Measurements from ENCODE around the gene F9. TPM values are rescaled to one million over a fixed set of nuclear protein-coding genes. Genes with fewer than 3 reads are reported as not detected.

The F9 gene
- total and polyA plus RNA-seq, 11 donors = not detected

DNA sequence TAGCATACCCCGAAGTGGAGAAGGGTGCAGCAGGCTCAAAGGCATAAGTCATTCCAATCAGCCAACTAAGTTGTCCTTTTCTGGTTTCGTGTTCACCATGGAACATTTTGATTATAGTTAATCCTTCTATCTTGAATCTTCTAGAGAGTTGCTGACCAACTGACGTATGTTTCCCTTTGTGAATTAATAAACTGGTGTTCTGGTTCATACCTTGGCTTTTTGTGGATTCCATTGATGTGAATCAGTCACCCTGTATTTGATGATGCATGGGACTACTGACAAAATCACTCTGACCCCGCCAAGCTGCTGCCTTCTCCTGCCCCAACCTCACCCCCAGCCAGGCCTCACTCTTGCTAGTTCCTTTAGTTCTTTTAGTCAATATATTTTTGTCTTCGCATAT is 32.7 kb downstream of the F9 start:
- H3K9me3 ChIP-seq = no peaks in the 10 kb centered on the region
- no peak overlapping the region for H3K4me3 ChIP-seq
- H3K27me3 ChIP-seq = peaks cover 0 to 21% (median 0%) of the 10 kb centered on the region in 9 donors
- no peak for DNase-seq
- no peaks in the 10 kb centered on the region for H3K4me1 ChIP-seq
- H3K36me3 ChIP-seq = no peaks in the 10 kb centered on the region
- ATAC-seq = no peak
- intact Hi-C loops (cut with DNase I) = loop anchor here in 3 of 10 donors (5.0 to 10.0 kb wide), 3 partner anchors 438 to 791 kb away; no protein-coding TSS in a partner anchor
- no peak for TF ChIP-seq POLR2A (IDR thresholded peaks at IDR 0.05)
- no peak for TF ChIP-seq CTCF (IDR thresholded peaks at IDR 0.05)
- no peak overlapping the region for H3K27ac ChIP-seq
- 69 to 91% (median 83%) methylated on average over 5 of the region's 5 CpGs for WGBS, 4 donors

DNA sequence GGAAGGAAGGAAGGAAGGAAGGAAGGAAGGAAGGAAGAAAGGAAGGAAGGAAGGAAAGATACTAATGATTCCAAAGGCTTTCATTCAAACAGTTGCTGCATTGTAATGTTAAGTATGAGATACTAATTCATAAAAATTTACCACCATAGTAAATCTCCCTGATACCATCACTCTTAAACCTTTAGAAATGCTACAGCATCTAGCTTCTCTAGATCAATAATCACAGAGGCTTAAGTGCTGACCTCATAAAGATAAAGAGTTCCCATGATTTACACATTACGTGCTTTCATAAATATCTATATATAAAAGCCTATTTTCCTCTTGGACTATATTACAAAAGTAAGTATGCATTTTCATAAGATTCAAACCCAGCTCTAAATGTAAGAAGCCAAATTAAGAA is 36.4 kb downstream of the F9 start:
- ATAC-seq = no peak
- 61 to 89% (median 84%) methylated on average over 1 of the region's 1 CpG for WGBS, 4 donors
- intact Hi-C loops (cut with DNase I) = loop anchor here in 2 of 10 donors (10.0 kb wide), 1 partner anchor 442 kb away; no protein-coding TSS in a partner anchor

GRCh38 chrX:139581068-139581467 is 50.5 kb downstream of the F9 start:
- ATAC-seq (no peak), DNase-seq (no peak)
- 47 to 69% (median 52%) methylated on average over 4 of the region's 4 CpGs for WGBS, 4 donors
- Histone ChIP-seq H3K4me1 (no peaks in the 10 kb centered on the region), H3K4me3 (no peak overlapping the region), H3K9me3 (no peaks in the 10 kb centered on the region), H3K27me3 (no peaks in the 10 kb centered on the region), H3K27ac (no peak overlapping the region), H3K36me3 (no peaks in the 10 kb centered on the region)
- intact Hi-C loops (cut with DNase I) = no loop called here
- TF ChIP-seq POLR2A (IDR thresholded peaks at IDR 0.05) = no peak
- no peak for TF ChIP-seq CTCF (IDR thresholded peaks at IDR 0.05)

More for the DNA sequence above, 36.4 kb downstream of the F9 start:
- Histone ChIP-seq H3K27ac (no peak overlapping the region), H3K27me3 (peaks cover 0 to 8% (median 0%) of the 10 kb centered on the region in 9 donors), H3K4me3 (no peak overlapping the region), H3K4me1 (no peaks in the 10 kb centered on the region), H3K36me3 (no peaks in the 10 kb centered on the region), H3K9me3 (no peaks in the 10 kb centered on the region)
- DNase-seq = no peak
- TF ChIP-seq CTCF (IDR thresholded peaks at IDR 0.05) (no peak), POLR2A (IDR thresholded peaks at IDR 0.05) (no peak)

DNA sequence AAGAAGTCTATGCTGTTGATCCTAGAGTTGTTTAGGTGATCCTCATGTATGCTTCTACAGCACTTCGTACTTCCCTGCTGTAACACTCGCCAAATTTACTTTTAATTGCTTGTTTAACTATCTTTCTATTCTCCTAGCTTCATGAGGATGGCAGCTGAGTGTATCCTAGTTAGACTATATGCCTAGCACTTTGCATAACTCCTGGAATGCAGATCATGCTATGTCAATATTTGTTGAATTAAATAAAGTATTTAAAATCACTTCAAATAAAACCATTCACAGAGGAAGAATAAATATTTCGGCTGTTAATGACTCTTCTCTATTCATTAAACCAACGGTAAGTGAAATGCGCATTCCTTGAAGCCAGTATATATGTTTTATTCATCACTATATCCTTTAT is 55.1 kb downstream of the F9 start:
- intact Hi-C loops (cut with DNase I) = no loop called here
- Histone ChIP-seq H3K4me1 (no peaks in the 10 kb centered on the region), H3K36me3 (no peaks in the 10 kb centered on the region), H3K4me3 (no peak overlapping the region), H3K9me3 (no peaks in the 10 kb centered on the region), H3K27me3 (no peaks in the 10 kb centered on the region), H3K27ac (no peak overlapping the region)
- DNase-seq (no peak), ATAC-seq (no peak)
- TF ChIP-seq CTCF (IDR thresholded peaks at IDR 0.05) (no peak), POLR2A (IDR thresholded peaks at IDR 0.05) (no peak)
- 69 to 86% (median 78%) methylated on average over 5 of the region's 5 CpGs for WGBS, 4 donors
